Sigmoid colon (tissue), 7 donors: ENCODE results near the gene CYP26A1. TPM values are rescaled to one million over a fixed set of nuclear protein-coding genes. Genes with fewer than 3 reads are reported as not detected.
A peak's percentile ranks its signal among the peaks of the same experiment; 100 is the strongest.

ENCODE experiments used
- DNase-seq: peaks from one replicate; pipeline ENCODE4 v3.0.0-alpha.2; 2019
- H3K27ac ChIP-seq, 4 donors: fragments of 200-600 bp; sonication (generic); one replicate each; pipeline ENCODE4 v1.5.1; 2016 to 2019; ENCODE audit warnings: mild to moderate bottlenecking in 1 of 4
- H3K27me3 ChIP-seq, 3 donors: fragments of 200-600 bp; sonication (generic); one replicate each; pipeline ENCODE4 v1.5.1; 2019; ENCODE audit warnings: mild to moderate bottlenecking in 1 of 3
- H3K36me3 ChIP-seq, 4 donors: fragments of 200-600 bp; sonication (generic); one replicate each; pipeline ENCODE4 v1.5.1; 2016 to 2019
- H3K4me1 ChIP-seq, 4 donors: fragments of 200-600 bp; sonication (generic); one replicate each; pipeline ENCODE4 v1.5.1; 2017 to 2019
- H3K4me3 ChIP-seq, 4 donors: fragments of 200-600 bp; sonication (generic); one replicate each; pipeline ENCODE4 v1.5.1; 2017 to 2019; ENCODE audit warnings: mild to moderate bottlenecking in 2 of 4, moderate library complexity in 1 of 4
- H3K9me3 ChIP-seq, 4 donors: fragments of 200-600 bp in 3 of 4; sonication (generic) in 3 of 4; one replicate each; pipeline versions ENCODE4 v1.5.1 to v1.6.1; 2013 to 2019
- EP300 ChIP-seq, 4 donors: sonication (generic); formaldehyde crosslinking; IDR thresholded peaks; one replicate each; pipeline ENCODE4 v1.6.1; 2017; ENCODE audit warnings: antibody characterized with exemption in 4 of 4
- POLR2A ChIP-seq, 2 donors: fragments of 450-650 bp; IDR thresholded peaks; one replicate each; pipeline ENCODE4 v1.6.1; 2016; ENCODE audit warnings: antibody characterized with exemption in 2 of 2, mild to moderate bottlenecking in 2 of 2, moderate library complexity in 2 of 2
- POLR2AphosphoS5 ChIP-seq, 4 donors: sonication (generic); formaldehyde crosslinking; IDR thresholded peaks; one replicate each; pipeline ENCODE4 v1.6.1; 2017; ENCODE audit warnings: antibody characterized with exemption in 4 of 4
- WGBS, 2 donors: extraction: QIAGEN DNeasy Blood & Tissue Kit; methylation state at CpG; one replicate each; pipeline ENCODE4 v1.1.7; 2013; 5-methylcytosine and 5-hydroxymethylcytosine counted together
- intact Hi-C: fragments of 100-400 bp; cut with DNase I; formaldehyde crosslinking; loops from one replicate; pipeline ENCODE4 v1.15.1; 2023
- polyA plus RNA-seq, 3 donors: library from polyadenylated mRNA; stranded (reverse); fragments of 200-250 nt; gene quantifications; one replicate each; pipeline ENCODE4 v1.2.3, GENCODE V29; 2013
- total RNA-seq, 4 donors: library from RNA; depleted of rRNA; stranded (reverse); fragments of >200 nt; gene quantifications; one replicate each; pipeline ENCODE4 v1.1.0, GENCODE V29; 2016
- TF ChIP-seq, protein P1 (sequence below), 4 experiments: fragments of 450-650 bp in 3 of 4; fragments of 200-600 bp in 1 of 4; IDR thresholded peaks; one replicate each; pipeline ENCODE4 v1.5.1; 2016 to 2019; ENCODE audit warnings: antibody characterized with exemption in 4 of 4, mild to moderate bottlenecking in 3 of 4, moderate library complexity in 2 of 4
- donor health status: healthy with polysubstance abuse.
- donor health status: Bipolar disorder and iron deficiency.
- donor health status: healthy.

The CYP26A1 gene
- total and polyA plus RNA-seq, 7 donors: not detected

DNA sequence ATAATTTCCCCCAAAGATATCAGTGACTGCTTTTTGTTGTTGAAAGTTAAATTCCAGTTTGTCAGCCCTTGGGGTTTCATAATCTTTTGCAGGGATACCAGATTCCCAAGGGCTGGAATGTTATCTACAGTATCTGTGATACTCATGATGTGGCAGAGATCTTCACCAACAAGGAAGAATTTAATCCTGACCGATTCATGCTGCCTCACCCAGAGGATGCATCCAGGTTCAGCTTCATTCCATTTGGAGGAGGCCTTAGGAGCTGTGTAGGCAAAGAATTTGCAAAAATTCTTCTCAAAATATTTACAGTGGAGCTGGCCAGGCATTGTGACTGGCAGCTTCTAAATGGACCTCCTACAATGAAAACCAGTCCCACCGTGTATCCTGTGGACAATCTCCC lies 3.2 kb downstream of the CYP26A1 start:
- intact Hi-C loops: no loop called here

DNA sequence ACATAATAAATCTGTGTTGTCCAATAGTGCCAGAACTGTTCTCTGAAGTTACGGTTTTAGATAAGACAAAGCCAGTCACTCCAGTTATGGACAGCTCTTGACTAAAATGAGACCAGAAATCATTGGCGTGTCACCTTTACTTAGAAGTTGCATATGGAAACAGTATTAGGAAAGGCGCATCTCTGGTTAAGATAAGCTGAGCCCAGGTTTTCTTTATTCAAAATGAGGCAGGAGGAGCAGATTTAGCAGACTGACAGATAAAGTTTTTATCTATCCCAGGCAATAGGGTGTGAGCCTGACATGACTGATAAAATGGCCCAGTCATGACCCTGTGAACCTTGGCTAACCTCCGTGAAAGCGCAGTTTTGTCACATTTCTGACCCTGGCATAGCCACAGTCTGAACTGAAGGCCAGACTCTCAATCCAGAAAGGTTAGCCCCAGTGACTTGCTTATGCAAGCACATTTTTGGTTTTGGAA lies 4.2 kb downstream of the CYP26A1 start:
- intact Hi-C loops: no loop called here
- Histone ChIP-seq H3K4me1 (peaks cover 0 to 26% (median 24%) of the 10 kb centered on the region in 4 donors), H3K36me3 (no peaks in the 10 kb centered on the region), H3K9me3 (no peaks in the 10 kb centered on the region), H3K27ac (no peak overlapping the region), H3K27me3 (peaks cover 25 to 67% (median 37%) of the 10 kb centered on the region in 3 donors), H3K4me3 (no peak overlapping the region)
- WGBS, 2 donors: 27 to 81% methylated on average over 5 of the region's 5 CpGs
- no peak for TF ChIP-seq POLR2A (IDR thresholded peaks at IDR 0.05)
- TF ChIP-seq, protein P1, sequence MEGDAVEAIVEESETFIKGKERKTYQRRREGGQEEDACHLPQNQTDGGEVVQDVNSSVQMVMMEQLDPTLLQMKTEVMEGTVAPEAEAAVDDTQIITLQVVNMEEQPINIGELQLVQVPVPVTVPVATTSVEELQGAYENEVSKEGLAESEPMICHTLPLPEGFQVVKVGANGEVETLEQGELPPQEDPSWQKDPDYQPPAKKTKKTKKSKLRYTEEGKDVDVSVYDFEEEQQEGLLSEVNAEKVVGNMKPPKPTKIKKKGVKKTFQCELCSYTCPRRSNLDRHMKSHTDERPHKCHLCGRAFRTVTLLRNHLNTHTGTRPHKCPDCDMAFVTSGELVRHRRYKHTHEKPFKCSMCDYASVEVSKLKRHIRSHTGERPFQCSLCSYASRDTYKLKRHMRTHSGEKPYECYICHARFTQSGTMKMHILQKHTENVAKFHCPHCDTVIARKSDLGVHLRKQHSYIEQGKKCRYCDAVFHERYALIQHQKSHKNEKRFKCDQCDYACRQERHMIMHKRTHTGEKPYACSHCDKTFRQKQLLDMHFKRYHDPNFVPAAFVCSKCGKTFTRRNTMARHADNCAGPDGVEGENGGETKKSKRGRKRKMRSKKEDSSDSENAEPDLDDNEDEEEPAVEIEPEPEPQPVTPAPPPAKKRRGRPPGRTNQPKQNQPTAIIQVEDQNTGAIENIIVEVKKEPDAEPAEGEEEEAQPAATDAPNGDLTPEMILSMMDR (IDR thresholded peaks at IDR 0.05): no peak
- no peak for TF ChIP-seq POLR2AphosphoS5 (IDR thresholded peaks at IDR 0.05)
- no peak for TF ChIP-seq EP300 (IDR thresholded peaks at IDR 0.05)
- DNase-seq: no peak

More for the DNA sequence above, 3.2 kb downstream of the CYP26A1 start:
- Histone ChIP-seq H3K4me3 (no peak overlapping the region), H3K4me1 (peaks cover 0 to 35% (median 35%) of the 10 kb centered on the region in 4 donors), H3K27ac (no peak overlapping the region), H3K36me3 (no peaks in the 10 kb centered on the region), H3K9me3 (no peaks in the 10 kb centered on the region), H3K27me3 (peaks cover 34 to 77% (median 47%) of the 10 kb centered on the region in 3 donors)
- WGBS, 2 donors: 41 to 78% methylated on average over 2 of the region's 2 CpGs
- TF ChIP-seq POLR2A (IDR thresholded peaks at IDR 0.05) (no peak), EP300 (IDR thresholded peaks at IDR 0.05) (no peak), POLR2AphosphoS5 (IDR thresholded peaks at IDR 0.05) (no peak)
- TF ChIP-seq, protein P1 (IDR thresholded peaks at IDR 0.05): no peak
- DNase-seq: no peak

DNA sequence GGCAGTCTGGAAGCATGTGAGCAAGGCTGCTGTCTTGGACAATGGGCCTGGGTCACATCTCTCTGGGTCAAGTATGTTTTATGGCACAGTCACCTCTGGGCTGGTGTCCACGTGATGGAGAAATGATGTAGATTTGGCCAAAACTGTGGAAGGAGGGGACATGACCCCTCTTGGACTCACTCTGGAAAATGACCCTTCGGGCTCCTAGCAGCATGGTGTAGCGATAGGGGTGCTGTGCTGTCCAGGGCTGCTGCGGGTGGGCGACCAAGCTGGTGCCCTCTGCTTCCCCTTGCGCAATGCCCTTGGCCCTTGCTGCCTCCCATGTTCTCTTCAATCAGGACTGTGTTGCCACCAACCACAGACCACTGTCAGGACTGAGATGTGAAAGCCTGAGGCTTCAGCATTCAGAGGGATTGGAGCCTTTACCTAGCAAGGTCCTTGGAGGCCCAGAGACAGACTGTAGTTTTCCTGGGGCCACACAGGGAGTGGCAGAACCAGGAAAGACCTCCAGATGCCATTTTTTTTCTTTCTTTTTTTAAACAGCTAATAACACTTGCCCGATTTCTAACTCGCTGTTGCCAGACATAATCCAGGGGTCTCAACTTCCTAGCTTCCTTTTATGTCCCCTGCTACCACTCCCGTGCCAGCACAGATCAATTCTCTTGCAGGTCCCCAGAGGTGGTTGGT lies 6.1 kb downstream of the CYP26A1 start:
- Histone ChIP-seq H3K9me3 (no peaks in the 10 kb centered on the region), H3K27me3 (peaks cover 6 to 48% (median 17%) of the 10 kb centered on the region in 3 donors), H3K36me3 (no peaks in the 10 kb centered on the region), H3K27ac (no peak overlapping the region), H3K4me3 (no peak overlapping the region), H3K4me1 (peaks cover 0 to 7% (median 5%) of the 10 kb centered on the region in 4 donors)
- WGBS, 2 donors: 70 to 74% methylated on average over 9 of the region's 9 CpGs
- DNase-seq: no peak
- TF ChIP-seq POLR2AphosphoS5 (IDR thresholded peaks at IDR 0.05) (no peak), POLR2A (IDR thresholded peaks at IDR 0.05) (no peak), EP300 (IDR thresholded peaks at IDR 0.05) (no peak)
- TF ChIP-seq, protein P1 (IDR thresholded peaks at IDR 0.05): no peak
- intact Hi-C loops: loop anchor here (10.0 kb wide), 1 partner anchor 205 kb away; no protein-coding TSS in a partner anchor

DNA sequence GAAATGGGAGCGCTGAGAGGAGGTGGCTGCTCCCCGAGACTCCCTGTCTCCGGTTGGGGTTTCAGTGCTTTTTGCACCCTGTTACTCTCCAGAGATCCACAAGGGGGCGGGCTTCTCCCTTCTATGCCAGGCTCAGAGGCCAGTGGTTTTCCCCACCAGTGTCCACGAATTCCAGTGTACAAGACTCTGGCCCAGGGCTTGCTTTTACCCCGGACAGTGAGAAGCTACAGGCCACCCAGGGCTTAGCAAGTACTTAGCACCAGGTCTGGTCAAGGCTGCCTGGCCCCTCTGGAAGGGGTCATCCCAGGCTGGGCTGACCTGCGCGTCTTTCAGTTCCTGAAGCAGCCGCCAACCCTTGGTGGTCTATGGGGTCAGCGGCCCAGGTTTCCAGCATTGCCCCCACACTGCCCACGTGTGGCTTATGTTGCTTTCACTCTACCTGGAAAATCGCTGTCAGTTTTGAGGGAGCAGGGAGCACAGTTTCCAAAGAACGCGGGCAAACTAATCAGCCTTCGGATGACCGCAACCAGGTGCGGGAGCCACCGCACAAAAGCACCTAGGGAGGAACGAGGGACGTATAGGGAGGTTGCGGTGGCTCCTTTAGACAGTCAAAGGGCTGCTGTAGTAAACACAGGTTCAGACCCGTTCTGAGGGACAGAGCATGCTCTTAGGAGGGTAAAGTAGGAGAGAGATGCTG lies 6.8 kb downstream of the CYP26A1 start:
- Histone ChIP-seq H3K27ac (no peak overlapping the region), H3K4me3 (no peak overlapping the region), H3K36me3 (no peaks in the 10 kb centered on the region), H3K27me3 (peaks cover 0 to 41% (median 11%) of the 10 kb centered on the region in 3 donors), H3K4me1 (peaks cover 0 to 4% (median 0%) of the 10 kb centered on the region in 4 donors), H3K9me3 (no peaks in the 10 kb centered on the region)
- DNase-seq: no peak
- TF ChIP-seq POLR2AphosphoS5 (IDR thresholded peaks at IDR 0.05) (no peak), POLR2A (IDR thresholded peaks at IDR 0.05) (no peak)
- TF ChIP-seq, protein P1 (IDR thresholded peaks at IDR 0.05): peak in 3 of 4 experiments; percentile 58 to 77 (median 63)
- WGBS, 2 donors: 58 to 60% methylated on average over 22 of the region's 22 CpGs
- intact Hi-C loops: loop anchor here (10.0 kb wide), 1 partner anchor 204 kb away; no protein-coding TSS in a partner anchor
